MM.1S (cell line): ENCODE data around the gene LRRC27.

ENCODE experiments used
- CTCF ChIP-seq: fragments of 300-600 bp; sonication (generic); IDR thresholded peaks from 2 replicates; pipeline ENCODE4 v1.5.1; 2016; ENCODE audit warnings: antibody characterized with exemption, low read length, mixed read lengths
- EZH2 ChIP-seq: fragments of 300-600 bp; sonication (generic); optimal IDR thresholded peaks from 2 replicates; pipeline ENCODE3; 2017; ENCODE audit warnings: low read depth, mild to moderate bottlenecking, antibody characterized with exemption, low read length, mixed read lengths
- EZH2phosphoT487 ChIP-seq: fragments of 300-600 bp; sonication (generic); IDR thresholded peaks from 2 replicates; pipeline ENCODE4 v1.6.1; 2018; ENCODE audit warnings: antibody characterized with exemption, low read length

- TF ChIP-seq CTCF = no peak
- TF ChIP-seq EZH2phosphoT487 = no peak
- TF ChIP-seq EZH2 = no peak
Measured at GRCh38 chr10:132377326-132377725, 45.3 kb downstream of the LRRC27 start.
